Panc1 (cell line): ENCODE measurements around the gene ALG9. TPM values are rescaled to one million over a fixed set of nuclear protein-coding genes. Genes with fewer than 3 reads are reported as not detected.

Experiments
- ATAC-seq: fragments of 200-7000 bp; cut with Tn5 transposase; 2 replicates; pipeline ENCODE4 v1.9.1; 2020; ENCODE audit warnings: mild to moderate bottlenecking, moderate library complexity
- BruUV-seq: library from RNA; stranded (reverse); fragments of 400-500 nt; replicated peaks from 2 replicates; lab custom pipeline; 2021; lab: Mats Ljungman, UMichigan
- CTCF ChIA-PET: fragments of 300-600 bp; sonication (Branson Sonifier 250); formaldehyde crosslinking; loops from one replicate; lab custom pipeline; 2022; ENCODE audit warnings: antibody characterized with exemption; lab: Charles Lee
- POLR2A ChIA-PET: fragments of 300-600 bp; sonication (Branson Sonifier 250); formaldehyde crosslinking; loops from one replicate; lab custom pipeline; 2022; ENCODE audit warnings: antibody characterized with exemption; lab: Charles Lee
- DNase-seq: peaks from one replicate; pipeline ENCODE4 v3.0.0-alpha.2; 2010; ENCODE audit warnings: low read depth, low spot score
- H3K27ac ChIP-seq: 2 replicates; pipeline ENCODE4 v1.5.1; 2011; ENCODE audit warnings: mild to moderate bottlenecking, low read length, inconsistent platforms
- H3K27me3 ChIP-seq: fragments of 200-500 bp; sonication (Bioruptor generic); 2 replicates; pipeline ENCODE4 v1.6.0; 2014; ENCODE audit warnings: low read length, inconsistent platforms; ENCODE audit not compliant: control insufficient read depth, insufficient read depth
- H3K36me3 ChIP-seq: fragments of 200-500 bp; sonication (Bioruptor generic); 2 replicates; pipeline ENCODE4 v1.5.1; 2014; ENCODE audit warnings: inconsistent platforms, mild to moderate bottlenecking, low read length, moderate library complexity; ENCODE audit not compliant: control insufficient read depth, insufficient read depth
- H3K4me1 ChIP-seq: 2 replicates; pipeline ENCODE4 v1.5.1; 2011; ENCODE audit warnings: inconsistent platforms, mild to moderate bottlenecking, low read length, moderate library complexity; ENCODE audit not compliant: control insufficient read depth, insufficient read depth
- H3K4me3 ChIP-seq, 2 experiments: 2 replicates each; pipeline ENCODE4 v1.5.1; 2011 to 2012; ENCODE audit warnings: low read depth in 2 of 2, low read length in 2 of 2, mild to moderate bottlenecking in 2 of 2, inconsistent platforms in 1 of 2, moderate library complexity in 1 of 2
- H3K9me3 ChIP-seq: fragments of 200-500 bp; sonication (Bioruptor generic); 2 replicates; pipeline ENCODE4 v1.5.1; 2014; ENCODE audit warnings: low read depth, mild to moderate bottlenecking, inconsistent platforms, low read length, moderate library complexity; ENCODE audit not compliant: control insufficient read depth, insufficient read depth
- CTCF ChIP-seq: fragments of 450-650 bp; IDR thresholded peaks from 2 replicates; pipeline ENCODE4 v1.5.1; 2017; ENCODE audit warnings: mild to moderate bottlenecking
- POLR2AphosphoS5 ChIP-seq: IDR thresholded peaks from 2 replicates; pipeline ENCODE4 v1.6.1; 2012; ENCODE audit warnings: mild to moderate bottlenecking, low read depth, low read length, moderate library complexity
- REST ChIP-seq, 2 experiments: IDR thresholded peaks; 2 replicates each; pipeline ENCODE4 v1.6.1; 2011 to 2012; ENCODE audit warnings: low read depth in 2 of 2, control low read depth in 1 of 2, low read length in 1 of 2, mild to moderate bottlenecking in 1 of 2, moderate library complexity in 1 of 2; ENCODE audit not compliant: insufficient read depth in 1 of 2
- SIN3A ChIP-seq: IDR thresholded peaks from 2 replicates; pipeline ENCODE4 v1.6.1; 2012; ENCODE audit warnings: low read depth, mild to moderate bottlenecking, low read length, moderate library complexity, borderline replicate concordance; ENCODE audit not compliant: insufficient read depth
- TCF7L2 ChIP-seq: IDR thresholded peaks from 2 replicates; pipeline ENCODE4 v1.6.1; 2011; ENCODE audit warnings: mild to moderate bottlenecking, low read depth, low read length, inconsistent platforms
- in situ Hi-C: cut with HindIII; loops from 2 replicates; pipeline ENCODE4 v1.10.0; 2016; ENCODE audit warnings: low sequenced_read_pairs, low pct_unique_long_range_greater_than_20kb
- intact Hi-C: fragments of 100-400 bp; cut with micrococcal nuclease; formaldehyde crosslinking; loops from one replicate; pipeline ENCODE4 v1.10.0; 2022; ENCODE audit not compliant: unreplicated experiment
- total RNA-seq: library from RNA; stranded (reverse); gene quantifications from one replicate; pipeline ENCODE4 v1.2.1, GENCODE V29; 2021; ENCODE audit not compliant: unreplicated experiment

The ALG9 gene
- total RNA-seq, 1 experiment from 2014 or later: 27.1 TPM

DNA sequence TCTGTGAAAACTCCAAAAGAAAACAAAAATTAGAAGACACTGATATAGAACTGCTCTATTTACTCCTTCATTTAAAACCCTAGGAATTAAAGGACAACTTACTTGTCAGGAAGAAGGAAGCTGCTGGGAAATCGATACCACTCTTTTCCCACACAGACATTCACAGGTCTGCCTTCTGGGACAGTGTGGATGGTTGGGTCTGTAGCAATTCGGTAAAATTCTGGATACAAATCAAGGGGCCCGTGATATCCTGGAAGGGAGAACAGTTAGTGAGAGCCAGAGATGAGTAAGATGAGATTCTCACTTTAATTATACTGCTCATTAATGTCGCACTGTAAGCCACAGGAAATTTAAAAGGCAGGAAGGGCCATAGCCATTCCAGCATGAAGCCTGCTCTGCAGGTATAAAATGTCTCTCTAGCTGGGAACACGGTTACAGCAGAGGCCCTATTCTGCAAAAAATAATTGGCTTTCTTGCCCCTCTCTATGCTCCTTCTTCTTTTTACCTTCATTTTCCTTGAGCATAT lies 34.0 kb downstream of the ALG9 start:
- no peaks in the 10 kb centered on the region for H3K27me3 ChIP-seq
- H3K4me1 ChIP-seq: peaks cover 3% of the 10 kb centered on the region; the same call in 1 of the 2 replicates
- ChIA-PET CTCF (no interaction called here), POLR2A (no interaction called here)
- in situ Hi-C loops (no loop called here), intact Hi-C loops (no loop called here)
- no peaks in the 10 kb centered on the region for H3K9me3 ChIP-seq
- no peak overlapping the region for H3K4me3 ChIP-seq
- H3K36me3 ChIP-seq: no peaks in the 10 kb centered on the region; the same call in 1 of the 2 replicates
- no TSS peak for BruUV-seq
- TF ChIP-seq REST (IDR thresholded peaks at IDR 0.05; ENCODE audit: insufficient read depth in 1 of 2, low read depth in 2 of 2, low read length in 1 of 2): no peak
- TF ChIP-seq POLR2AphosphoS5: no peak
- TF ChIP-seq CTCF: no peak
- ATAC-seq: no peak
- H3K27ac ChIP-seq: no peak overlapping the region
- no peak for DNase-seq

DNA sequence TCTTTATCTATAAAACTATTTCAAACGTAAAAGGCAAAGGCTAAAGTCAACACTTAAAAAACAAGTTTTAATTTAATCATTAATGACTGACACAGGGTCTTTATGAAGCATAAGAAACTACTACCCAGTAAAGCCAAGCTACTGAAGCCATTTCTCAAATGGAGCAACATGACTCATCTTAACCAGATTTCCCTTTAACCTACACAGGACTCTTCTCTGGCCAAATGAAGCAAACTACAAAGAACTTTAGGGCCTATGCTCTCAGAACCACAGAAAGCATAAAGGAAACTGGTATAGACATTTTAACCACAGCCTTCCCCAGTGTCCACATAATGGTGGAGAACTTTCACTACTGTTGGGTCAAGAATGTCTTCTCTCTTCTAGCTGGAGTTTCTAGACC lies 34.7 kb downstream of the ALG9 start:
- no peak for TF ChIP-seq REST (IDR thresholded peaks at IDR 0.05; ENCODE audit: insufficient read depth in 1 of 2, low read depth in 2 of 2, low read length in 1 of 2)
- no peak for TF ChIP-seq SIN3A
- TF ChIP-seq CTCF: no peak
- TF ChIP-seq TCF7L2: no peak
- no peak for TF ChIP-seq POLR2AphosphoS5
- ATAC-seq (no peak), DNase-seq (no peak)
- no peaks in the 10 kb centered on the region; the same call in 1 of the 2 replicates for H3K36me3 ChIP-seq
- no TSS peak for BruUV-seq
- in situ Hi-C loops: no loop called here
- ChIA-PET POLR2A (no interaction called here), CTCF (no interaction called here)
- no peaks in the 10 kb centered on the region for H3K27me3 ChIP-seq
- H3K4me1 ChIP-seq: peaks cover 3% of the 10 kb centered on the region; the same call in 1 of the 2 replicates
- H3K27ac ChIP-seq: no peak overlapping the region
- intact Hi-C loops: no loop called here
- no peaks in the 10 kb centered on the region for H3K9me3 ChIP-seq
- H3K4me3 ChIP-seq: no peak overlapping the region
